Myocyte (in vitro differentiated cells): ENCODE results near the gene LPAR3. TPM values are rescaled to one million over a fixed set of nuclear protein-coding genes. Genes with fewer than 3 reads are reported as not detected.
"Not testable (repeated sequence)": the region's sequence is repeated elsewhere in the genome, so short reads cannot be mapped to it uniquely, and the experiment has no call there.

Experiments used
- DNase-seq: peaks from one replicate; pipeline ENCODE4 v3.0.0-alpha.2; 2012; ENCODE audit warnings: low read depth
- total RNA-seq: library from RNA; depleted of rRNA; stranded (reverse); fragments of >200 nt; gene quantifications from 2 replicates; pipeline ENCODE4 v1.2.3, GENCODE V29; 2014

LPAR3 gene
- total RNA-seq, 1 donor from 2014 or later, result not detected

DNA sequence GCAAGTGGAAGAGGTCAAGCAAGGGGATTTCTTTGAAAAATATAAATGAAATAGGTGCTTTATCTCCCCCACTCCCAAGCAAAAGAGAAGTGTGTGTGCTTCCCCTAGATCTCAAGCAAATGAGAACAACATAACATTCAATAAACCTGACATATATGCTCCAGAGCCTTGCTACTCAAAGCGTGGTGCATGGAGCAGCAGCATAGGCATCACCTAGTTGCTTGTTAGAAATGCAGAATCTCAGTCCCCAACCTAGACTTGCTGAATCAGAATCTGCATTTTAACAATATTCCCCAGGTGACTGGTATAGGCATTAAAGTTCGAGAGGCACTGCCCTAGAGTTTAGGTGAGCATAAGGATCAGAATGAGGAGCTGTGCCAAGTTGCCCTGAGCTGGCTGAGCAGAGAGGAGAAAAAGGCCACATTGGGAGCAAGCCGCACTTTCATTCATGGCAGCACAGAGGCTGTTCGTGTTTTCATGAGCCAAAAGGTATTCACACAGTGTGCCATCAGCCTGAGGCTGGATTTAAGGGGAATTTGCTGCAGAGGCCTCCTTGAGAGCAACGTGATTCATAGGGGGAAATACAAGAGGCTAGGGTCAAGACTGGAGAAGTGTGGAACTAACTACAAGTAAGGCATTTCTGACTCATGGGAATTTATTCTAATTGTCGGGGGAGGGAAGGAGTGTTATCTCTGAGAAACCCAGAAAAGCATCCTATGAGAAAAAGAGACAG, 14.3 kb upstream of the LPAR3 start:
- DNase-seq, result no peak

DNA sequence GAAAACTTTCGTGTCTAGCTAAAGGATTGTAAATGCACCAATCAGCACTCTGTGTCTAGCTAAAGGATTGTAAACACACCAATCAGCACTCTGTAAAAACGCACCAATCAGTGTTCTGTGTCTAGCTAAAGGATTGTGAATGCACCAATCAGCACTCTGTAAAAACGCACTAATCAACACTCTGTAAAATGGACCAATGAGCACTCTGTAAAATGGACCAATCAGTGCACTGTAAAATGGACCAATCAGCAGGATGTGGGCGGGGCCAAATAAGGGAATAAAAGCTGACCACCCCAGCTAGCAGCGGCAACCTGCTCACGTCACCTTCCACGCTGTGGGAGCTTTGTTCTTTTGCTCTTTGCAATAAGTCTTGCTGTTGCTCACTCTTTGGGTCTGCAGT, 9.7 kb upstream of the LPAR3 start:
- DNase-seq, result not testable (repeated sequence)

DNA sequence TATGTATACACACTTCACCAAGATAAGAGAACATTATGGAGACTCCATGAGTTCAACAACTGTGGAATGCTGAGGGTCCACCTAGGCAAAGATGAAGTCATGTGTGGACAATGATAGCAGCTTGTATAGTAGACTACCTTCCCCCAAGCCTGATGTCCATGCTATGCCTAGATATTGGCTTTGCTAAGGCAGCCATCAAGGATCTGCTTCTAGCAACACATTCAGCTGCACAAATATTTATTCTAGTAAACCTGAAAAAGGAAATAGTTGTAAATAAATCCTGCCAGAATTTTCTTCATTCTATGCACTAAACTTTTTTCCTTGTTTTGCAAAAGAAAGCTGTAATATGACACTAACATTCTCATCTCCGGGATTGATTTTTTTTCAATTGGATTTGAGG, 7.0 kb upstream of the LPAR3 start:
- no peak for DNase-seq

DNA sequence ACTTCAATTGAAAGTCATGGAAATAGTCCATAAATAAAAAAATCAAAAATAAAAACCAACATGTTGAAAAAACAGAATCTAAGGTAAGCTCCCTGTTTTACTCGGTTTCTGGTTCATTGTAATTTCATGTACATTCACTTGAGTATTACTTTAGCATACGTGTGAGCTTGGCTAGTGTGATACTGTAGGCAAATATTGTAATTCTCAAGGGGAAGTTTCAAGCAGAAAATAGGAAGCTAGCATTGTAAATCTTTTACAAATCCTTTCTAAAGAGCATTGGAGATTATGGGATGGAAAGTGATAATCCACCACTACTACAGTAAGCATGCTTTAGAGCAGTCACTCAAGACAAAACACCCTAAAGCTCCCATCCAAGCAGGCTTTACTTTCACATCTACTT, 3.3 kb upstream of the LPAR3 start:
- no peak for DNase-seq

DNA sequence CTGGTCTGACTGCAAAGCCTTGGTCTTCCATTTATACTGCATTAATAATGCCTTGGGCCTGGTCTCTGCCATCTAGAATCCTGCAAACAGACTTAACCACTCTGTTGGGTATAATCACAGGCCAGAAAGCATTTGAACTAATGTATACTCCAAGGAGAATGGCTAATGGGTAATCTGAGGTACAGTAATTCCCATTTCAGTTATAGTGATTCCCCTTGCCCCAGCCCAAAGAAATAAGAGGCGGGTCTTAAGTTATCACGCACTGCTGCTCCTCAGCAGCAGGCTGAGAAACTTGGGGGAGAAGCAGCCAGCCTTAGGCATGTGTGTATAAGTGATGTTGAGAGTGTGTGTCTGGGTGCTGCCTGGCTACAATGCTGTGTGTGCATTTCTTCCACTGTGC, 2.4 kb downstream of the LPAR3 start:
- DNase-seq, result no peak

DNA sequence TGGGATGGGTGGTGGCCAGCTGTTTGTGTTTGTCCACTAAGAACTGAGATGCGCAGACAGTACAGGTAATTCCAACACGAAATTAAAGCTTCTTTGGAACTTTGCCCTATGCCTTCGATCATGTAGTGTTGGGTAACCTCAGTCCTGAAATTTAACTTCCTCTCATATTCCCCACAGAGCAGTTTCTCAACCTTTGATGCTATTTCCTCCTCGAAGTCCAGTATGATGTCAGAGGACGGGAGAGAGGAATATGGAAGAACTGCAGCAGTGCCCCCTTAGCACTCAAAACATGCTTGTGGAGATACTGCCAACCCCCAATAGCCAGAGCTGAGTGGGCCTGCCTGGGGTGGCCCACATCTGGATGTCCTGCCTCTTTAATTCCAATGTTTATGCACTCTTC, 3.6 kb downstream of the LPAR3 start:
- no peak for DNase-seq

DNA sequence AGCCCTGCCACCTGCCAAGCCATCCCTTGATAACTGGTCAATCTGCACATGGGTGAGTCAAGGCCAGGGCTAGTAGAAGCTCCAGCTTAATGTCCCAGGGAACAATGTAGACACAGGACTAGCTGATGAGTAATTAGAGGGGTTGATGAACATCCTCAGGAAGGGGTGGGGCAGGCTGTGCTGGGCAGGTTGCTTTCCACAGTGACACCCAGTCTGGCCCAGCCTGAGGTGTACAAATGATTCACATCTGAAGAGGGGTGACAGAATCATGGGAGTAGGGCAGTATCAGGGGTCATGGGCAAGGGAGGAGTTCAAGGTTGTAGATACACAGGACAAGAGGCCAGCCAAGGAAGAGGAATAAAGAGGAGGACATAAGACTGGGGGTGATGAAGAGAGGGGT, 4.3 kb downstream of the LPAR3 start:
- DNase-seq, result no peak

DNA sequence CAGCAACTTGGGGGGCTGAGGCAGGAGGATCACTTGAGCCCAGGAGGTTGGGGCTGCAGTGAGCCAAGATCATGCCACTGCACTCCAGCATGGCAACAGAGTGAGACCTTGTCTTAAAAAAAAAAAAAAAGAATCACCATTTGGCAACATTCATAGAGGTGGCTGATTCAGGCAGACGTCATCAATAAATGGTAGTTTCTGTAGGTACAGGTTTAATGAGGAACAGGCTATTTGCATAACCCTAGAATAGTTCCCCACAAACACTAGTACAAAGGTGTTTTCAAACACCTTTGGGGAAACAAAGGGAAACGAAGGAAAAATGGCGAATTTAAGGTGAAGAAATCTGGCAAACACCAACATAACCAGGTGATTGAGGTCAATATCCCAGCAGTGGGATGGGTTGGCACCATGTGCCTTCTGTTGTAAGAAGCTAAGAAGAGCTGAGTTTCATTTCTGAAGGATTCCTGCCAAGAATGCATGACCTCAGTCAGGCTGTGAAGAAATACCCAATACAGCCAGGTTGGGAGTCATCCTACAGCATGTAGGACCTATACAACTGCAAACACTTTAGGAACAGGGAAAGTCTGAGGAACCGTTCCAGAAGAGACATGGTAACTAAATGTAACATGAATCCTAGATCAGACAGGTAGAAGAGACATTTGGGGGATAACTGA, 5.6 kb downstream of the LPAR3 start:
- no peak for DNase-seq

DNA sequence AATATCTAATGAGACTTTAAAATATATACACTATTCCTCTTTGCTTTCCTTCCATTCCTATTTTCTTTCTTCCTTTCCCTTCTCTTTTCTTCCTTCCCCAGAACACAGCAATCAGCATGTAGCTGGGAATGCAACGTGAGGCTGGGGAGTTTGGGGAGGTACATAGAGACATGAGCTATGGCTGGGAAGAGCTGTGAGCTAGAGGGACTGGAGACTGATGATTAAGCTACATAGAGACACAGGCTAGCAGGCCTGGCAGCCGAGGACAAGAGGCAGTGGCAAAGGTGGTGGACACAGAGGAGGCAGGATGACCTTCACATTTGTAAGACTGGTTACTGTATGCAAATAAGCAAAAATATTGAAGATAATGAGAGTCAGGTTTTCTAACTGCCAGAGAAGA, 7.5 kb downstream of the LPAR3 start:
- DNase-seq, result no peak

DNA sequence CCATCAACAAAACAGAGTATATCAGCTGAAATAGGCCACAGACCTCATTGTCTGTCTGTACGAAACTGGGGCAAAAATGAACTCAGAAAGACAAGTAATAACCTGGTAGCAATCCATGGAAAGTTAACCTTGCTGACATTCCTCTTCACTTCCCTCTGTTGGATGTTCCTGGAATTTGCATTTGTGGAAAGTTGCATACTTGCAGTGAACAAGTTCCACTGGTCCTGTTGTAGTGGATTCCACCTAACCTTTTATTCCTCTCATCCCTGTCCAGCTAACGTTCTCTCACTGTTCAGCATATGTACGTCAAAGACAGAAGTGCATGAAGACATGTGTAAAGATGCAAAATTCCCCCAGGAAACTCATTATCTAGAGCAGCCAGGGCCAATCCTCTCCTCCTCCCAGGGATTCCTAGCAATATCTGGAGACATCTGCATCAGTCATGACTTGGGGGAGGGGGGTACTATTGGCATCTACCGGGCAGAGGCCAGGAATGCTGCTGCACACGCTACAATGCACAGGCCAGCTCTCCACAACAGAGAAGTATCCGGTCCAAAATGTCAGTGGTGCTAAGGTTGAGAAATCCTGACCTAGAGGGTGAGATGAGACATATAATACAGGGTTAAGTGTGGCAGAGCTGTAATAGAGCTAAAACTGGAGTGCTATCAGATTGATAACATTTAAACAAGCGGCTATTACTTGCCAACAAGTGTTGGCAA, 8.2 kb downstream of the LPAR3 start:
- DNase-seq, result no peak

DNA sequence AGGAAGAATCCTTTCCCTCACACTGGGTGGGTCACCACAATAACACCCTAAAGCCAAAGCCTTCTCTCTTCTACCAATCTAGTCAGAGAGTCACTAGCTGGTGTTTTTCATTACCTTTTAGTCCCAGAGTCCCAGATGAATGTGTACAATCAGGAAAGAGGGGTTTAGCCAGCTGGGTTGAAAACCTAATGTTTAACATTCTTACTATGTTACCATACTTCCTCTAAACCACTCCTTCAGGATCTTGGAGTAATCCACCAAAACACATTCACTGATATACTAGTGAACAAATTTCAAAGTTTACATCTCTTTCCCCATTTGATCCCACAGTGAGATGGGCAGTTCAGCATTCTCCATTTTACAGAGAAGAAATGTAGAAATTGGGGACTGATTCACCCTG, 9.7 kb downstream of the LPAR3 start:
- DNase-seq, result no peak

DNA sequence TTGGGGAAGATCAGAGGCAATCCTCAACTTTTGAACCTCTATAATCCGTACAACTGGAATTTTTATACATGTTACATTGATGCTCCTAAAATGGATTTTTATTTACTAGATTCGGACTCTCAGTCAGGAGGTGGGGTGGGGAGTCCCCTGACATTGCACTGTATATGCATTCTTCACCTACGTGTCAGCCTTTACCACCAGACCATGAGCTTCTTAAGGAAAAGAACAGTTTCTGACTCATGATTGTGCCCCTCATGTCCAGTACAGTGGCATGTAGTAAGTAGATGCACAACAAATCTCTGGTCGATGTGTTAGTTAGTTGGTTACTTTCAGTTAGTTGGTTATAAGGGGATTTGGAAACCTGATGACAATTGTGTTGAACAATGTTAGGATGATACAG, 15.4 kb downstream of the LPAR3 start:
- no peak for DNase-seq

DNA sequence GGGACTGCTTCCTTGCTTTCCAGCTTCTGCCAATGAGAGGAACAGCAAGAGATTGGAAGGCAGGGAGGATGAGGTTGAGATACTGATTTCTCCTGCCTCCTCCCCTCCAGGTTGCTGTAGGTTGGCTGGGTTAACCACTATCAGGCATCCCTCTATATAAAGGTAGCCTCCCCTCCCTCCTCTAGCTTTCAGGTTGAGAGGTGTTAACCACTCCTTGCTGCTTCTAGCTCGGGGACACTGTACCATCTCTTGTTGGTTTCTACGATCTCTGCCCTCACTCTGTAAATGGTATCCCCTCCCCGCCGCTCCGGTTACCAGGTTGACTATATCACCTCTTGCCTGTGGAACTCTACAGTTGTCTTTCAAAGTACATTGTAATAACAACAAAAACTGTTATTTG, 16.7 kb downstream of the LPAR3 start:
- DNase-seq, result no peak

DNA sequence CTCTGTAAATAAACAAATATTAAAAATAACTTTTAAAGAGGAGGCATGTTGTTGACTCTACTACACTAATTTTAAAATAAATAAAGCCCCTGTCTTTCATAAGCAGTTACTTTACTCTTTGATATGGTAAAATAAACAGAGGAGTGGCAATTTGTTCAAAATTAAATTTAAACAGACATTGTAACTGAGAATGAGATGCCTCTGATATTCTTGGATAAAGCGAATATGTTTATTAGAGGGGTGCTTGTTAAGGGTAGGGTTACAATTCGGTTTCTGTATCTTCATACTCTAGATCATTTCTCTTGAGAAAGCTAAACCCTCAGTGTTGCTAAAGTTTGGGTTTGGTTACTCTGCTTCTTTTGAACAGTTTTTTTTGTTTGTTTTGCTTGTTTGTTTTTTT, 19.6 kb downstream of the LPAR3 start:
- DNase-seq, result no peak

DNA sequence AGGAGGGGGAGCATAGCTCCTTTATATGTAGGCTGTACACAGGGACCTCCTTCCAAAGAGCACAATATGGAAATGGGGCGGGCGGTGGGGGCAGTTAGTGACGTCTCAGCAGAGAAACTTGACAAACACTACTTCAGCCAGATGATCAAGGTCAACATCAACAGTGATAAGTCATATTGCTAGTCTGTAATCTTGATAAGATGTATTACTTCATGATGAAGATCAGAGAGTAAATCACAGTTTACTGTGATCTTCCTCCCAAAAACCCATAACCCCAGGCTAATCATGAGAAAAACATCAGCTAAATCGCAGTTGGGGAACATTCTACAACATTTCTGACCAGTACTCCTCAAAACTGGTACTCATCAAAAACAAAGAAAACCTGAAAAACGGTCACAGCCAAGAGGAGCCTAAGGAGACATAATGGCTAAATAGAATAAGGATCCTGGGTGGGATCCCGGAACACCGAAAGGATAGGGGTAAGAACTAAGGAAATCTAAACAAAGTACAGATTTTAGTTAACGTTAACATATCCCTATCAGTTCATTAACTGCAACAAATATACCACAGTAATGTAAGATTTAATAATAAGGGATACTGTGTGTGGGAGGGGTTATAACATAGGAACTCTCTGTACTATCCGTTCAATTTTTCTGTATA, 20.2 kb downstream of the LPAR3 start:
- no peak for DNase-seq

DNA sequence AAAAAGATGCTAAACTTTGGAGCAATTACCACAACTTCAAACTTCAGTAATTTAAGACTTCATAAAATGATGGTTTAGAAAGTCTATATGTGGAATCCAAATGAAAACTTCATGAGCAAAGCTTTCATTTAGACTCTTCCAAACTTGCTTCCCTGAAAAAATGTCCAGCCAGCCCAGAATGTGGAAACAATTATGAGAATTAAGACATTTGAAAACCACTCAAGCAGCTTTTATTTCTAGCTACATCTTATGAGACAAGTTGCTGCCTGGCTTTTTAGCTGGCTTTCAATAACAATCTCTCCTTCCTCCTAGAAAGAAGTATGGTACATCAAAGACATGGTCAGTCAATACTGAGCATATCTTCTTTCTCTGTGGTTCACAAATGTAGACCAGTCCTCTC, 21.8 kb downstream of the LPAR3 start:
- DNase-seq, result no peak

DNA sequence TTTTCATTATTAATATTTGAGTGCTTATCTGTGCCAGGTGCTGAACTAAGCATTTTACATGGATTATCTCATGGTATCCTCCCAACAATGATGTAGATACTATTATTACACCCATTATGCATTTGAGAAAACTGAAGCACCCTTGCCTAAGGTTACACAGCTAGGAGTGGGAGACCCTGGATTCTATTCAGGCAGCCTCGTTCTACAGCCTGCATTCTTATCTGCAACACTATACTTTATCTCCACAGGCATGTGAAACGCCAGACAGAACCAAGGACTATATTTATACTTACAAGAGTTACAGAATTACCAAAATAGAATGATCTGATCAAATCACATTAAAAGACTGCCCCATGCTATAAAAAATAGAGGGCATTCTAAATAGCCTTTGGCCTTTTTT, 22.4 kb downstream of the LPAR3 start:
- no peak for DNase-seq

DNA sequence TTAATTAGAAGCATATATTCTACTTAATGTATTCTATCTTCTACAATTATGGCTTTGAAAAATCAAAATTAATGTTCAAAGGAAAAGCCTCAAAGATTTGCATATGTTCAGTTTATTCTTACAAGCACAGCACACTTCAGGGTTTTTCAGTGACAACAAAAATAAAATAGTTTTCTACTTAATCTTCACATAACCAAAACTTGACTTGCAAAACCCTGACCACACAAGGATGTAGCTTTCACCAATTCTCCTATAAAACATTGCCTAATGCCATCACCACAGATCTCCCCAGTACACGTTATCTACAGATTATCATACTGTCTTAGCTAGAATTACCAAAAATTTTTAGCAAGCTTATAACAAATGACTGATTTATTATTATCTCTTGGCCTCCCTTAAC, 23.3 kb downstream of the LPAR3 start:
- DNase-seq, result no peak

DNA sequence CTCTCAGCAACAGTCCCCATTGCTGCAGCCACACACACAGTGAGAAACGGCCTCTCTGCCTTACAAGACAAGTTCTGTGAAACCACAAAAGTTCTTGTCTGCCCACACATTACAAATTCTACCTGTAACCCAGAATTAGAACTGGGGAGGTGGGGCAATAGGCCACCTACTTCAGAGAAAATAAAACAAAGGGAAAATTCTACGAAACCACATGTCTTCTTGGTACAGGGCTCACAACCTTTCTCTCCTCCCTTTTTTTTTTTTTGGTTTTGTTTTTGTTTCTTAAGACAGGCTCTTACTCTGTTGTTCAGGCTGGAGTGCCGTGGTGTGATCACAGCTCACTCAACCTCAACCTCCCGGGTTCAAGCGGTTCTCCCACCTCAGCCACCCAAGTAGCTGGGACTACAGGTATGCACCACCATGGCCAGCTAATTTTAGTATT, 30.2 kb downstream of the LPAR3 start:
- no peak for DNase-seq

DNA sequence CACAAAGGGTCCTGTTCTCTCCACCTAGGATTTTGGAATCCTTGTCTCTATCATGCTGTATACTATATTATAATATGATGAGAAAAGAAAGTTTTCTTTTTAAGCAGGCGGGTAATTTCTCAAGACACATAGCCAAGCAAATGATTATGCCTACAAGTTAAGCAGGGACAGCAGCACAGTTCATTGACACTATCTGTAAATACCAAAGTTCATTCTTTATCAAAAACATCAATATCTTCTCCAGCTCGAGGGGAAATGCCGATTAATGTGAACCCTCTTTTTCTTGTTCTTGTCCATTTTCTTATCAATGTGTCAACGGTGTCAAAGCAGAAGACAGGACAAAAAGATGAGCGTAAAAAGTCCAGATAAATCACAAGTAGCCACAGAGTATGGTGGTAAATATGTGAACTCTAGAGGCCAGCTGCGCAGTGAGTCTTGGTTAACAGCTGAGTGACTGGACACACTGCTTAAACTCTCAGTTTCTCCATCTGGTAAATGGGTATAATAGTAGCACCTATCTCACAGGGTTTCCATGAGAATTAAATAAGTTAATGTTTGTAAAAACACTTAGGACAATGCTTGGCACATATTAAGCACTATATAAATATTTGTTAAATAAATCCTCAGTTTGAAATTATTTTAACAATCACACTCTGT, 30.9 kb downstream of the LPAR3 start:
- DNase-seq, result no peak

DNA sequence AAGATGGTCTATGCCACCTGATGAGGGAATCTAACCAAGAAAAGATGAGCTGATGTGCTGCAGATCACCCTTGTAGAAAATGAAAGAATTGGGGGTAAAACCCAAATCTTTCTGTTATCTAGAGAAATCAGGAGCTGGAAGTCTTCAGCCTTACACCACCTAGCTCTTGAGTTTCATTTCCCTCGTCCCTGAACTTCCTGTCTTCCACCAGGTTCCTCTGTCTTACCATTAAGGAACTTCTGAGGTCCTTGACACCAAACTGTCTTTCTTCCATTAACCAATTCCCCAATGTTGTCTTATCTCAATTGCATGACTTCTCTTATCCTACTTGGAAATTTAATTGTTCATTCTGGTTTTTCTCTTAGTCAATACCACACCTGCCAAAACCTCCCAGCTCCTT, 31.5 kb downstream of the LPAR3 start:
- no peak for DNase-seq
